Activated CD4-positive, alpha-beta T cell treated with anti-CD3 and anti-CD28 coated beads for 4 hours (primary cell): ENCODE measurements around the gene STAC3.
"Not testable (repeated sequence)": the region's sequence is repeated elsewhere in the genome, so short reads cannot be mapped to it uniquely, and the experiment has no call there.

Source experiments
- DNase-seq, 2 donors: peaks; one replicate each; pipeline ENCODE4 v3.0.0-alpha.2; 2020

Gene STAC3

DNA sequence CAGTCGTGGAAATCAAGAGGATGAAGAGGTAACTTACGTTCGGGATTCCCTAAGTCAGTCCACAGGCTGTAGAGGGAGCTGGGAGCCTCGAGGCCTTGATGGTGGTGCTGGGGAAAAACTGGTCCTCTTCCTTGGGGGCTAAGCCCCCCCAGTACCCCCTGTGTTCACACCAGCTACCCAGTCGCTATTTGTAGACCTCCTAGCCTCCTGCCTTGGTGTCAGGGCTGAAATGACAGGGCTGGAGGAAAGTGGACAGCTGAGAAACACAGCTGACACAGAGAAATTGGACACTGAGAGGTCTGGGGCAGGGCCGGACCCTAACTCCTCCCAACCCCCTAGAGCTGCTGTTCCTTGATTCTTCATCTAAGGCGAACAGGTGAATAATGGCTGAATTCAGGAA, at the start of gene STAC3:
Gene STAC3 (minus strand): TSS at position 232 of the 400 bp plus-strand sequence. CDS start 1,551 bp downstream, outside the sequence.
- DNase-seq, result no peak

DNA sequence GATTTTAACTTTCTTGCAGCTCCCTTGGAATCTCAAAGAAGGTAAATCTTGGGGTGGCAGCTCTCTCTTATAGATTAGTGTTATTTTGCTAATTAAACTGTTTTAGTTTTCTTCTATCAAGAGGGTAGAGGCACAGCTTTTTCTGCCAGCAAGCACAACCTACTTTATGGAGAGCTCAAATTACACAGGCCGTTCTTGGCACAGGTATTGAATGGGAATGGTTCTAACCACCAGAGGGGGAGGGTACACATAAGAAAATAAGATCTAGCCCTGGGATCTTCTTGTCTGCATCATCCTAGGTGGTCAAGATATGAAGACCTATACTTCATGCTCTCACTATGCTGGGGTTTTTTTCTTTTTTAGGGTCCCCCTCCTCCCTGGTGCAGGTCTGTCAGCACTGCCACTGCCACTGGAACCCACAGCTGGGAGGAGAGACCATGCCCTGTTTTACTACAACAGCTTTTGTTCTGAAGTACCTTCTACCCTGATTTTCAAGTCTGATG, 48.6 kb upstream of the STAC3 start:
- no peak for DNase-seq

DNA sequence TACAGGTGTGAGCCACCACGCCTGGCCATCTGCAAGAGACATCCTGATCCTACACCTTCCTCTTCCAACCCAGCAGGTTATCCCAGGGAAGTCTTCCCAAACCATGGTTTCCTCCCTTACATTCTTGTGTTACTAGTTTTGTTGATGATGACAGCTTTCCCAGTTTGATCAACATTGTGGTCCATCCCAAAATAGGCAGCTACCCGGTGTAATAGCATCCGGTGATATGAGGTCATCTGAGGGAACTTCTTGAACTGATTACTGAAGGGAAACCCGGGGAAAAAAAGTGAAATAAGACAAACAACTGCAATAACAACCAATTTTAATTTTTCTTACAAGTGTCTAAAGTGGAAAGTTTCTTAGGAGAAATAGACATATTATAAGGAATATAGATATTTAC, 45.3 kb upstream of the STAC3 start:
- DNase-seq, result no peak

DNA sequence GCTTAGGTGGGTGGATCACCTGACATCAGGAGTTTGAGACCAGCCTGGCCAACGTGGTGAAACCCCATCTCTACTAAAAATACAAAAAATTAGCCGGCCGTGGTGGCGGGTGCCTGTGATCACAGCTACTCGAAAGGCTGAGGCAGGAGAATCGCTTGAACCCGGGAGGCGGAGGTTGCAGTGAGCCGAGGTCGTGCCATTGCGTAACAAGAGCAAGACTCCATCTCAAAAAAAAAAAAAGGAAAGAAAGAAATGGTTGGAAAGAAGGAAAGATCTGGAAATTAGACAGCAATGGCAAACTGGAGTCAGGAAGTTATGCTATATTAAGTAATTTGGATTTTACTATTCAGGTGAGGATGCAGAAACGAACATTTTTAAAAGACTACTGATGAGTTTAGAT, 31.1 kb upstream of the STAC3 start:
- DNase-seq, result not testable (repeated sequence)

DNA sequence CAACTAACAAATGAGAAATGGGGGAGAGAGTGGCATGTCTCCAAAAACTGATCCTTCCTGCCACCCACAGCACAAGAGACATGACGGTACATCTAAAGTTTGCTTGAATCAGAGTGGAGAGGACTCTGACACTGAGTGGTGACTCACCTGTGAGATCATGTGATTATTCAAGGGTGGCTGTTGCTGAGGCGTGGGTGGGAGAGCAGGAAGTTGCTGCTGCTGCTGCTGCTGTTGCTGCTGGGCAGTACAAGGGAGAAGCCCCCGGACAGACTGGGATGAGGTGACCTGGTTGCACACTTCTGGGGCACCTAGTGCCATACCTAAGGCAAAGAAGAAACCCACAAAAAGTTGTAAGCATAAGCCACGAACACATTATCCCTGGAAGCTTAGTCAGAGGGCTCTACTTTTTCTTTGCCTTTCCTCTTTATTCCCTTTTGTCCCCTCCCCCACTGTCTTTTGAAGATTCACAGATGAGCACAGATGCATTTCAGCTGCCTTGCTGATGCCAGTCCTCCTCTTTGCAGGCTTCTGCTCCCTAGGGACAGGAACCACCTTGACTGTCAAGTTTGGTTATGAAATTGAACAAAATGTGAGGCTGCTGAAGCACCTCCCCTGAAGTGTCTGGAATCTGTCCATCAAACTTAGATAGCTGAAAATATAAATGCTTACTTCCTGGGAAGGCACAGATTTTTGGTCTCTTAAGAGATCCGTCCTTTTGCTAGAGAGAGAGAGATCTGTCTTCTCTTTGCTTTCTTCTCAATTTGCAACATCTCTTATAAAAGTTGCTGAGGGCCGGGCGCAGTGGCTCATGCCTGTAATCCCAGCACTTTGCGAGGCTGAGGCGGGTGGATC, 29.4 kb upstream of the STAC3 start:
- peak; percentile 75 to 80 for DNase-seq

DNA sequence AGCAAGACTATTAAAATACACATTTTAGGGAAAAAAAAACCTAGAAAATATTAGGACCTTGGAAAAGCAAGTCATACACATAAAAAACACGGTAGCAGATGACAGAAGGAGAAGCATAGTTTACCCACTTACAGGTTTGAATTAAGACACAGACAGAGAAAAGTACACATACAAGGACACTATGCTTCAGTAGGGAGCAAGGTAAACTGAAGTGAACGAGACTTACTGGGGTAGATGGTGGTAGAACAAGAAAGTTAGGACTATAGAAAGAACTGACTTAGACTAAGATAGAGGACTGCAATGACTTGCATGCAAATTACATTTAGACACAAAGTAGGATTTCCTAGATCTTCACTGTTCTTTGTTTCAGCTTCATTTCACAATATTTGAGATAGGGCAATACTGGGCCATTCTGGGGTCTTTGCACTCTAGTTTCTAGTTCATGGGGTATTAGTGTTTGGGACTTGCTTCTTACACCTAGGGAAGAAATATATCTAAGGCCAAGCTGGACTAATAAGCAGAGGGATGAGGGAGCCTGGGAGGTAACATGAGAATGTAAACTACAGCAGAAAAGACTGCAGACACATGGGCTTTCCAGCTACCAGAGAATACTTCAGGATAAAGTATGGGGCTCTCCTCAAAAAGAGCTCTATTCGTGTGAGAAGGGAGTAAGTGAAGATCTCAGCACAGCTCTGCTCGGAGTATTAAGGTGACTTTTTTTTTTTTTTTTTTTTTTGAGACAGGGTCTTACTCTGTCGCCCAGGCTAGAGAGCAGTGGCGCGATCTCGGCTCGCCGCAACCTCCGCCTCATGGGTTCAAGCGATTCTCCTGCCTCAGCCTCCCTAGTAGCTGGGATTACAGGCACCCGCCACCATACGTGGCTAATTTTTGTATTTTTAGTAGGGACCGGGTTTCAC, 27.7 kb upstream of the STAC3 start:
- DNase-seq, result no peak

DNA sequence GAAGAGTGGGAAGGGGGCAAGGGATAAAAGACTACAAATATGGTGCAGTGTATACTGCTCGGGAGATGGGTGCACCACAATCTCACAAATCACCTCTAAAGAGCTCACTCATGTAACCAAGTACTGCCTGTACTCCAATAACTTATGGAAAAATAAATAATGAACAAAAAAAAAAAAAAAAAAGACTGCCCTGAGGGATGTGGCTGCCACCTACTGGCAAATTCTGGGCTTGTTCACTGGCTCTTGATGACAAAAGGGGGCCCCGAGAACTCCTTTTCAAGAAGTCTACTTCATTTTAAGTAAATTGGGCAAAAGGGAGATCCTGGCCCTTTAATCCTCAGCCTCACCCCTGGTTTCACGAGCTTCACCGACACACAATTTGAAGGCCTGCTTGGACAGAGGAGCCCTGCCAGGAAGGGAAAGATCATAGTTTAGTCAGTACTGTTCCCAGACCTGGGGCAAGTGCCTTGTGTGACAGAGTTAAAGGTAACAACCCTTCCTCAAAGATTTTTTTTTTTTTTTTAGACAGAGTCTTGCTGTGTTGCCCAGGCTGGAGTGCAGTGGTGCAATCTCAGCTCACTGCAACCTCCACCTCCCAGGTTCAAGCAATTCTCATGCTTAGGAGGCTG, 26.1 kb upstream of the STAC3 start:
- DNase-seq, result peak in 1 of 2 donors; percentile 5

DNA sequence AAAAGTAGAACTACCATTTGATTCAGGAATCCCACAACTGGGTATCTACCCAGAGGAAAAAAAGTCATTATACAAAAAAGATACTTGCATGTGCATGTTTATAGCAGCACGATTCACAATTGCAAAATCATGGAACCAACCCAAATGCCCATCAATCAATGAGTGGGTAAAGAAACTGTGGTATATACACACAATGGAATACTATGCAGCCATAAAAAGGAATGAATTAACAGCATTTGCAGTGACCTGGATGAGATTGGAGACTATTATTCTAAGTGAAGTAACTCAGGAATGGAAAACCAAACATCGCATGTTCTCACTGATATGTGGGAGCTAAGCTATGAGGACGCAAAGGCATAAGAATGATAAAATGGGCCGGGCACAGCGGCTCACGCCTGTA, 25.2 kb upstream of the STAC3 start:
- not testable (repeated sequence) for DNase-seq

DNA sequence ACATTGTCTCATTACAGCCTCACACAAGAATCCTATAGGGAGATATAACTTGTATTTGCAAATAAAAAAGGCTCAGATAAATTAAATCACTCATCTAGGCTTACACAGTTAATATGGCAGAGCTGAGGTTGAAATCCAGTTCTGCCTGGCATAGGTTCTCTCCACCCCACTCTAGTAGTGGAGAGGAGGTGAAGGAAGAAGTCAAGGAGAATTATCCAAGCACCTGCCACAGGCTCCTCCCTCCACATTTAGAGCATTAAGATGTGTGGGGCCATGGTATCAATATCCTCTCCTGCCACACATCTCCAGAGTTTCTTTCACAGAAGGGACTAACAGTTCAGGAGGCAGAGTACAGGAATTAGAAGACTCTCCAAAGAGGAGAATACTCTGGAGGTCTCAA, 22.5 kb upstream of the STAC3 start:
- DNase-seq, result no peak

DNA sequence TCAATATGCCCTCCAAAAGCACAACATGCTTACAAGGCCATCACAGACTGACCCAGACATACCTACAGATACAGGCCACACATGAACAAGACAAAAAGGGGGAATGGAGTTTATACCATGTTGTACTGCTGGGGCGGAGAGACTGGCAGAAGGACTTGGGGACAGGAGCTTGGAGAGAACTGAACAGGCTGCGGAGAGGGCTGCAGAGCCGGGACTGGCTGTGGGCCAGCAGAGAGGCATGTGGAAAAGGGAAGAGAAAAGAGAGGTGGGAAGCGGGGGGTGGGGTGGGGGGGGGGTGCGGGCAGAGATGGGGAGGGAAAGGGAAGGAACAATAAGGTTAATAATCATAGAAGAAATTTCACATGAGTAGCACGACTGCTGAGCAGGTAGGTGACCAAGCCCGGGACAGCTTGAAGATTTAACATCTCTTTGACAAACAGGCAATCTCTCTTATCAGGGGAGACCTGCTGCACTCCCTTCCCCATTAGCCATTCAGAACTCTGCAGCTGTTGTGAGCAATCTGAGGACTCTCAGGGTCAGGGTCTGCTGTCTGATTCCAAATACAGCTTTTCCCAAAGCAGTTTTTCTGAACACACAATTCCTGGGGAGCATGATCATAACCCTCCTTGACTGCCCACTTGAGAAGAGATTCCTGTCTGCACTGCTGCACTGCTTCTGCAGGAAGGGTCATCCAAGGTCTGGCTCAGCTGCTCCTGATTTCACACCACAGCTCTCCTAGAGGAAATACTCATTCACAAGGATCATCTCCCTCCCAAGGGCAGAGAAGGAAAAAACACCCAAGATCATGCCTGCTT, 21.6 kb upstream of the STAC3 start:
- DNase-seq, result no peak

DNA sequence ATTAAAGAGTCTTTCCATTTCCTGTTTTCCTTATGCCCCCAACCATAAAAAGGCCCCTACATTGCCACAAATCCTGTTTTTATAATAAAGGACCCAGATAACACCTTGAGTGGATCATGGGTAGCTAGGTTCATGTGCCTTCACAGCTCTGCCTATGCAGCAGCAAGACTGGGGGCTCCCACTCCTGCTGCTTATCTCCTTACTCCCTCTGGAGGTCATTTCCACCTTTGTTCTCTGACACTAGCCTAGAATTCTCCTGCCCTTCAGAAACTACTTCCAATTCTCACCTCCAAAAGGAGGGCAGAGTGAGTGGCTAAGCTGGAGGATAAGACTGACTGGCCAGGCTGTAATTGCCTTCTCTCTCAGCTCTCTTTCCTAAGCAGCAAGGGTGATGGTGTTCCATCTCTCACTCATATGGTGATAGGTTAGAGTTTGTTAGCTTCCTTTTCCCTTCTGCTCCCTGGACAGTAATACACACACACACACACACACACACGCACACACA, 20.0 kb upstream of the STAC3 start:
- DNase-seq, result no peak

DNA sequence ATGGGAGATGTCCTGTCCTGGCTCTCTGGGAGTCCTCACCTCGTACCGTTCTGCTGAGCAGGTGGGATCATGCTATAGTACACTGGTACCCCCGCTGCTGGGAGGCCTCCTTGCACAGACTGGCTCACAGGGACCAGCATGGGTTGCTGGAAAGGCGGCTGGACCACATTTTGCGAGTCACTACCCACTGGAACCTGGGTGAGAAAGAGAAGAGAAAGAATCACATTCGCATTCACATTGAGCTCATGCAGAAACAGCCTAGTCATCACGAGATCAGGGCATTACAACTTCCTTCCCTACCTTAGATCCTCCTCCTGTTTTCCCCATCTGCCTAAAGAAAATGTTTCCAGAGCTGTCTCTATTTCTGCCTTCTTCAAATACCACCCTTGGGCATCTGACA, 17.3 kb upstream of the STAC3 start:
- no peak for DNase-seq

DNA sequence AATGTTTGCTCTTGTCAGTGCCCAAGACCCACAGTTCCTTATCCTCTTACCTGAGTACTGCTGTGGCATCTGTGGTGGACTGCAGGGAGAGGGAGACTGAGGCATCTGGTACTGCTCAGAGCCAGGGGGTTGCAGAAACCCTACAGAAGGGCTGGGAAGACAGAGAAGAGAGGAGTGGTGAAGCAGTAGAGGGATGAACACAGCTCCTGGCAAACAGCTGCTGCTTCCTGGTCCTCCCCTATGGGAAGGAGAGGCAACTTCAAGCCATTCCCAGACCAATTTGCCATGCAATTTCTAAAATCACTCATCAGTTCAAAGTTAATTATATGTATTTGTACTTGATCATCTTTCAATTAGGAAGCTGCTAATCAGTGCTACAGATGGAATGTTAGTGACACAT, 15.7 kb upstream of the STAC3 start:
- DNase-seq, result no peak

DNA sequence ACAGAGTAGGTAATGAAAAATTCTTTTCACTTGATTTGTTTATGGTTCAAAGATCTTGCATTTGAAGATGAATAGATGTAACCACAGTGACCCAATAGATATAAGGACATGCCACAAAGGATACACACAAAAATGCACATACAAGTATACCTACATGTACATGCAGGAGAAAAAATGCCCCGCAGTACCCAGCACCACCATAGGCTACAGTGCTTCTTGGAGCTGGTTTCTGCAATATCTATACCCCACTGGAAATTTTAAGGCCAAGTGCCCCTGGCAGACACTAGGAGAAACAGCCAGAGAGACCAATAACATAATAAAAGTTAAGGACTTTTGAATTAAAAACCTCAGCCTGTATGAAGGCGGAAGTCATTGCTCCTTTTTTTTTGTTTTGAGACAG, 12.1 kb upstream of the STAC3 start:
- no peak for DNase-seq

DNA sequence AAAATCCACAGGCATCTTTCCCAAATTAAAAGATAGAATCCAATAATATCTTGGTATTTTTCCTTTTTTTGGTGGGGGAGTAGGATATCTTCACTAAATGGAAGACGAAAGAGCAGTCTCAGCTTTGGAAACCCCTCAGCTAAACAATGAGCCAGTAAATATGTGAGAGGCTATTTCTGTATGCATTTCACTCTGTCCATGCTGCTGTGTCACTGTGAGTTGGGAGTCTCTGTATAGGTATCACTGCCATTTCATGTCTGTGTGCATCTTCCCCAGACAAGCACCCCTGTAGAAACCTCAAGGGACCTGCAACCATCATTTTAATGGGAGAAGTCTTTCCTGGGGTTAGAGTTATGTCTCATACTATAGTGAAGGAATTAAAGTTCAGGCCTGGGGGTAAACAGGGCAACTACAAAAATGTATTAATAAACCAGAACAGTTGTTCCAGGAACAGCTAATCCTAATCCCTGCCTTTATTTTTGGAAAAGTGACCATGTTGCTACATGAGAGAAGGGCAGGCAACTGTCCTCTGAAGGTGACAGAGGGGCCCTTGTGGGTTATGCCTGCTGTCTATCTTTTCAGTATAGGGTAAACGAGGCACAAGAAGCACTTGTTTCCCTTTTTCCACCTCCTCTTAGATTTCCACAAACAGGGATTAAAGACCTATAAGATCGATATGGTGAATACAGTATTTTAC, 11.3 kb upstream of the STAC3 start:
- no peak for DNase-seq

DNA sequence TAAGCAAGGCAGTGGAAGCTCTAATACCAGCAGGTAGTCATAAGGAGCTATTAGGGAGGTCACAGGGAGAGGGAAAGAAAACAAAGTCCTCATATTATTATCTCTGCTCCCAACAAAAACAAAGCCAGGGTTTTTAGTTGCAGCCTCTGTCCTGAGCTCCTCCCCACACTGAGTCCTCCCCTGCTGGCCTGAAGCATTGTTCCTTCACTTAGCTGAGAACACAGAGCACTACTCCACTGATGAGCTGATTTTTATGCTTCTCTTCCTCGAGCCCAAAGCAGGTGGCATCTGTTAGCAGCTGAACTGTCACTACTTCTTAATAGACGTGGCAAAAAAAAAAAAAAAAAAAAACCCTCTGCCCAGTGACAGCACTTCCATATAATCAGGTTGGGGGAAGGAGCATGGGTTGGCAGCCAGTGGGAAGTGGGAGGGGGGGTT, 10.5 kb upstream of the STAC3 start:
- DNase-seq, result no peak

DNA sequence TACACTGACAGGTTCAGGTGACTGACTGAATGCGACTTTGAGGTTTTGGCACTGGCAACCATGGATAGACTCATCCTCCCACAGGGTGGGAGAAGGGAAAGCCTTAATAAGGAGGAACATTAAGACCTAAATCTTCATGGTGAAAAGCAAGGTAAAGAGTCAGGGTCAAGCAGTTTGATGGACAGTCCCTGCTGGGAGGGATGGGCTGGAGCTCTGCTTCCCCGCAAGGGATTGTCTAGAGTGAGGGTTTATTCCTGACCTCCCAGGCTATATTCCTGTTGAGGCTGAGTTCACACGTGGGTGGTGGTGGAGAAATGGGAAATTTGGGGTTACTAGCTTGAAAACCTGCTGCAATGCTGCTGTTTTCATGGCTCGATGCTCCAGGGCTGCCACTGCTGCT, 9.4 kb upstream of the STAC3 start:
- no peak for DNase-seq

DNA sequence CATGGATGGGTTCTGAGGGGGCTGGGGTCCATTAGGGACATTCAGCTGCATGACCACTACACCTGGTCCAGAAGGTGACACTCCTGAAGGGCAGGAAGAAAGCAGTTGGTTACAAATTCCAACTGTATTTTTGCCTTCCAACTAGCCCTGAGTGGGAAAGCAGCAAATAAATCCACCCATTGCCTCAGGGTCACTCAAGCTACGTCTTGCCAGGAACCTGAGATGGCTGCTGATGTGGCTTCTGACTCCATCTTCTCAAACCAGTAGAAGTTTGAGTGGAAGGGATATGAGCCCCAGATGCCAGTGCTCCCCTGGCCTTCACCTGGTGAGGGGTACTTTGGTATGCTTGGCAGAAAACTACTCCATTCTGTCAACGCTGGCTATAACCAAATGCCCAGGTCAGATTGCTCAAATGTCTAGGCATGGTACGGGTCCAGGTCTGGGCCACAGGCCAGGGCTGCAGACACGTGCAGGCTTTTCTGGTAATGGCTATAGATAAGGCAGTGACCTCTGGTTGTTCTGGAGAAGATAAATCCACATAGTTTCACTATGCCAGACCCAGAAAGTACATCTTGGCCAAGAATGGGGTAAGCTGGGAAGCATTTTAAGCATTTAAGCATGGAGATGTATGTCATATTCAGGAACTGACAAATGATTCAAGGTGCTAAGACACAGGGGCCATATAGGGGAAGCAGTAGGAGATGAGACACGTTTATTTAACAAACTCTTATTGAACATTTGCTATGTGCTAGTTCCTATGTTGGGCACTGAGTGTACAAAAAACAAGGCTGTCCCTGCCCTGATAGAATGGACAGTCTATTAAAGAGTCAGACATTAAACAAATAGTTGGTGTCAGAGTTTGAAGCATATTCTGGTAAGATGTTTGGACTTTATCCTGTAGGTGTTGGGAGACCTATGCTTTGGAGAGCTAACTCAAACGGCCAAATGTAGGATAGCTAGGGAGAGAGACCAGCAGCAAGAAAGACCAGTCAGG, 8.3 kb upstream of the STAC3 start:
- no peak for DNase-seq

DNA sequence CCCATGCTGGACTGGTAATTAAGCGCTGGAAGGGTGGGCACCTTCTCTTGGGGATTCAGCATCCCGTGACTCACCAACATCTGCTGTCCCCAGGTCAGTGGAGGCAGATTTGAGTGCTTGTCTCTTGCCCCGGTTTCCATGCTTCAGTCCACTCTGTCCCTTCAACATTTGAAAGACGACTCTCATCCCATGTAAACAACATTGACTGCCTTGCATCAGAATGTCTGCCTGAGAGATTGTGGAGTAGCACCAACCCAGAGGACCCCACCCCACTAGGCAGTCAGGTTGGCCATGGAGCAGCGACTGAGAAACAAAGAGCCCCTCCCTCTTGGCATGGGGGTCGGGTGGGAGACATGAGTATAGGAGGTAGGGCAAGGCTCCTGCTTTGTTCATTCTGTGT, 4.9 kb upstream of the STAC3 start:
- DNase-seq, result no peak
